DMS53 (cell line): Measurements from ENCODE around the gene POM121L12.

Experiments
- DNase-seq: peaks from one replicate; lab custom pipeline; 2025; lab: John Stamatoyannopoulos, UW

Gene POM121L12

GRCh38 chr7:53035499-53036412, at the start of gene POM121L12:
Gene POM121L12 (plus strand): TSS chr7:53035633. CDS start chr7:53035672, 39 bp downstream.
- no peak for DNase-seq

- no peak for DNase-seq
Measured at GRCh38 chr7:52992001-52992400, 43.4 kb upstream of the POM121L12 start.

- DNase-seq, result no peak
Measured at GRCh38 chr7:52992479-52993162, 42.8 kb upstream of the POM121L12 start.

GRCh38 chr7:52995676-52996075, 39.8 kb upstream of the POM121L12 start:
- DNase-seq, result no peak

DNA sequence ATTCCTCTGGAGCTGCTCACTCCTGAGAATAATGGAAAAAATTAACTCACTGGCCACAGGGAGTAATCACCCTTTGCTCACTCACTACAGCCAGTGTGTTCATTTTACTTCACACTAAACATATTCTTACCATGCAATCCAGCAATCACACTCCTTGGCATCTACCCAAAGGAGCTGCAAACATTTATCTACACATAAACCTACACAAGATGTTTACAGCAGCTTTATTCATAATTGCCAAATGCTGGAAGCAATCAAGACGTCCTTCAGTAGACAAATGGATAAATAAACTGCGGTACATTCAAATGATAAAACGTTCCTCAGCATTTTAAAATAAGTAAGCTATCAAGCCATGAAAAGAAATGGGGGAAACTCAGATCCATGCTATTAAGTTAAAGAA, 34.2 kb upstream of the POM121L12 start:
- no peak for DNase-seq

DNA sequence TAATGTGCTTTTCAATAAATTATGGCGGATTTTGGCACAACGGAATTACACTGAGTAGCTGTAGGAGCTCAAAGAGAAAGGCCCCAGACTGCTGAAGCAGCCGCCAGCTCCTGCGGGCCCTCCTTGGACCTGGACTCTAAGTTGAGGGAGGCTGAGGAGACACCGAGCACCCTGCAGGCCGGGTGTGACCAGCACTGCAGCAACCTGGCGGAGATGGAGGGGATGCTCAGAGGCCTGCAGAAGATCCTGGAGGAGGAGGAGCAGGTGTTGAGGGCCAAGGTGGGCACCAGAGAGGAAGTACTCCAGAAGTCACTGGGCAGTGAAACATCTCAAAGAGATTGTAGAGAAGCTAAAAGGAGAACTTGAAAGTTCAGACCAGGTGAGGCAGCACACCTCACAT, 33.0 kb upstream of the POM121L12 start:
- no peak for DNase-seq

DNA sequence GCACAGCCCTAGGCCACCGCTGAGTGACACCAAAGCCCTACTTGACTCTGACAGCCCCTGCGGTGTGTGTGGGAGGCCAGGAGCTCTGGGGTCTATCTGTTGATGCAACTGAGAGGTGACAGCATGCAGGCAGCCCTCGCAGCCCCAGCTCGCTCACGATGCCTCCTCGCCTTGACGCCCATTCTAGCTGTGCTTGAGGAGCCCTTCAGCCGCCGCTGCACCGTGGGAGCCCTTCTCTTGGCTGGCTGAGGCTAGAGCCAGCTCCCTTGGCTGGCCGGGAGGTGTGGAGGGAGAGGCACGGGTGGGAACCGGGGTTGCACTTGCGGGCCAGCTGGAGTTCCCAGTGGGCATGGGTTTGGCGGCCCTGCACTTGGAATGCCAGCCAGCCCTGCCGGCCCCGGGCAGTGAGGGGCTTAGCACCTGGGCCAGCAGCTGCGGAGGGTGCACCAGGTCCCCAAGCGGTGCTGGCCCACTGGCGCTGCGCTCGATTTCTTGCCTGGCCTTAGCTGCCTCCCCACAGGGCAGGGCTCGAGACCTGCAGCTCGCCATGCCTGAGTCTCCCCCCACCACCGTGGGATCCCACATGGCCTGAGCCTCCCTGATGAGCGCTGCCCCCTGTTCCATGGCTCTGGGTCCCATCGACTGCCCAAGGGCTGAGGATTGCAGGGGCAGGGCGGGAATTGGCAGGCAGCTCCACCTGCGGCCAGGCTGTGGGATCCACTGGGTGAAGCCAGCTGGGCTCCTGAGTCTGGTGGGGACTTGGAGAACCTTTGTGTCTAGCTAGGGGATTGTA, 31.6 kb upstream of the POM121L12 start:
- no peak for DNase-seq

DNA sequence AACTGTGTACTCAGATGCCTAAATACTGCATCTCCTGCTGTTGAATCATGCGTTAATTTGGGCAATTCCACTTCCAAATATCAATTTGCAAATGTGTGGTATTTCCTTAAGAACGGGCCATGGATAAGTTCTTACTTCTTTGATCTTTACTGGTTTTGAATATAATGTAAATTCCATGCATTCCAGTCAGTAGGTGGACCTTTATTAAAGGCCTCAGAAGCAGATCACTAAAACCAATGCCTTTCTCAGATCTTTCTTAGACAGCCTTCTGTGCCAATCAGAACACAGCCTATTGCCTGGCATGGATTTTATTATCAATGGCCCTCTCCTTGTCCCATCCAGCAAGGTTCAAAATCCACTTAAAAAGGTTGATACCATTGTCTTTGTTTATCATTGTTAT, 21.5 kb upstream of the POM121L12 start:
- DNase-seq, result no peak

- no peak for DNase-seq
Measured at GRCh38 chr7:53015463-53015862, 20.0 kb upstream of the POM121L12 start.

- DNase-seq, result no peak
Measured at GRCh38 chr7:53022893-53023292, 12.5 kb upstream of the POM121L12 start.

DNA sequence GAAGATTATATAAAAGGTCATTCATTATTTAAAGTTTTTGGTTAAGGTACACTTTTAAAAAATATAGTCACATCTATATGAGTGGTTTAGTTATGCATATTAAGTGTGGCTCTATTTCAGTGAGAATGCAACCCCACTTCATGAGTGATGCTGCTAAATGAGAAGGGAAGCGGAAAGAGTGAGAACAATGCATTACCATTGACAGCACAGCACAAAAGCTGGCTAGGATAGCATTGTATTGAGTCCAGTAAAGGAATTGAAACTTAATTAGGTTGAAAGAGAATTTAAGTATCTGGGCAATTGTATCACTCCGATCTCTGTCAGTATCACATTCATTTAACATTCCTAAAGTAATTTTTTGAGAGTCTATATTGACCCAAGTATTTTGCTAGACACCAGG, 13.2 kb downstream of the POM121L12 start:
- no peak for DNase-seq

DNA sequence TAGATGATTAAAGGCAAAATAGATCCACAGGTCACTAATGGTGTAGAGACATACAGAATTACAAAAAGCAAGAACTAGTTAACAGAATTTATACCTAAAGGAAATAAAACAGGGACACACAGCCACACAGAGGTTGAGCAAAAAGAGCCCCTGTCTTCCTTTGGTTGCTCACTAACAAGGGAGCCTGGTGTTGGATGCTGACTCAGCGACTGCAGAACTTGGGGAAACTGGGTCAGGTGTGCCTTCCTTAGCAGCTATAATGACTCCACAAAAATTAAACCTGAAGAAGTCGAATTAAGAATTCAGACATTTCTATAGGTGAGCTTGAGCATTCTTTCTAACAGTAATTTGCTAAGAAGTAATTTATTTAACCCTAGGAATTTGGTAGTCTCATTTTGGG, 15.0 kb downstream of the POM121L12 start:
- DNase-seq, result no peak

DNA sequence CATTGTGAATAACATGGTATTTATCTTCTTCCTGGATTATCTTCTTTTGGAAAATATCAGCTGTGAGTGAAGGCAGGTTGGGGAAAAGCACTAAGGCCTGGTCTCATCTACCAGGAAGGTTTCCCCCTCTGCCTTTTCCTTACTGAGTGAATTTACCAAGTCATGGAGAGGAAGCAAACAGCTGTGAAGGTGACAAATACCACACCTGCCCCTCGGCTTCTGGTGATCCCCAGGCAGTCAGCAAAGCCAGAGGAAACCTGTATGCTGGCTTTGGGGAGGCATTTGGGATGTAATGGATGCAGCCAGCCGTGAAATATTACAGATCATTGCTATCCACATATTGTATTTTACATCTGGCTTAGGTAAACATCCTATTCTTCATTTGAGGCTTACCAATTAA, 24.2 kb downstream of the POM121L12 start:
- DNase-seq, result no peak

DNA sequence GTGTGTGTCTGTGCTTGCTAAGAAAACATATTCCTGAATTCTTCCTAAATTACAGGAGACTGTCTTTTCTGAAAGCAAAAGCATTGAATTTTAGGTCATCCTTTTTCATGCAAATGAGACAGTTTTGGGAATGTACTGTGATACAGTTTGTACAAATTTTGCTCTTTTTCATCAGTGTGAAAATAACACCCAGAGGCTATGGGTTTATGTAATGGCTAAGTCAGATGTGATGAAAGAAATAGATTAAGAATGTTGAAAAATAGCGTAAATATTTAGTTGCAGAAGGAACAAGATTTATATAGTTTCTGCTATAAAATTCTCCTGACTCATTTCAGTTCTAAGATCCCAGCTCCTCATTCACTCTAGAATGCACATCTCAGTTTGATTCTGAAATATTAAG, 24.6 kb downstream of the POM121L12 start:
- no peak for DNase-seq

DNA sequence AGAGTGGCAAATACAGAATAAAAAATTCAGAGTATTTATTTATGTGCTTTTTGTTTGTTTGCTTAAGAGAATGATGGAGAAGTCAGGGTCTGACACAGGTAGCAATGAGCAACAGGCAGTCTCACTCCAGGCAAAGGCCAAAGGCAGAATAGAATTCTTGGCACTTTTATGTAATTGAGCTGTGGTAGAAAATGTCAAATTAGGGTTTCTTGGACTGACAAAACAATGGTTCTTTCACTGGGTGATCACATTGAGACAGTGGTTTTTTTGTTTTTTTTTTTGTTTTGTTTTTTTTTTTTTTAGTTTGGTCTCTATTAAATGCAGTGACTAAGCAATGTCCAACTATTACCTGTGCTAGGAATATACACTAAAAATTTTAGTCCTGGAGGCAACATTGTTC, 27.4 kb downstream of the POM121L12 start:
- no peak for DNase-seq

- DNase-seq, result no peak
Measured at GRCh38 chr7:53068673-53069072, 33.2 kb downstream of the POM121L12 start.

DNA sequence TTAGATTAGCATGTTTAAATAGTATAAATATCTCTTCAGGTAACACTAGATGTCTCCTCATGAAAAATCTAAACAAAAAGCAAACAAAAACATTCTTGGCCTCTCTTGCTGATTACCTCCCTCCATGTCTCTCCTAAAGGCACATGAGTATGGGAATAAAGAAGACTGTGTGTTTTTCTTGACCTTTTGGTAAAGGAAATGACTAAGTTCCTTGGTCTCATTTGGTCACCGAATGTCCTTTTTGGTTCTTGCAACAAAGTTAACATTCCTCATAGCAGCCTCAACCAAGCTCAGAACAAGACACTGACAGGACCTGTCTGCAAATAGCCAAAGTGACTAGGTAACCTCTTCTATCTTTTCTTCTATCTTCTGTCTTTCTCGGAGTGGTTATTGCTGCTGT, 35.5 kb downstream of the POM121L12 start:
- DNase-seq, result no peak
